ENCODE results near the gene DTD1.

Gene DTD1

DNA sequence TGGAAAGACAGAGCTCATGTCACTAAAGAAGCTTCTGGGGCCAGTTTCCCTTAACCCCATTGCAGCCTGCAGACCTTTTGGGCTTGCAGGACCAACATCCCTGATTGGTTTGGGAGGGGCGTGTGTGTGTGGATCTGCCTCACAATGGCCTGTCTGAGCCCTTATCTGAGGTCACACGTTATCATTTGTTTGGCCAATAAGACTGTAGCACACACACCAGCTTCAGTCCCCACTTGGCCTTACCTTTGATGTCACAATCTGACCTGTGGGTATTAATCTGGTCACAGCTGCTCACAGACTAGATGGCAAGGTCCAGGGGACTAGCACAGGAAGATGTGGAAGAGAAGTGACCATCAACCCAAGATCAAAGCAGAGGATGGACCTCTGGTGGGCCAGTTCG is 225.6 kb downstream of the DTD1 start, which contains the start of gene SCP2D1:
TSS of gene SCP2D1 (plus strand) at position 301 of the 400 bp plus-strand sequence. CDS start at position 334, 33 bp downstream.
- TF ChIP-seq, protein P1, sequence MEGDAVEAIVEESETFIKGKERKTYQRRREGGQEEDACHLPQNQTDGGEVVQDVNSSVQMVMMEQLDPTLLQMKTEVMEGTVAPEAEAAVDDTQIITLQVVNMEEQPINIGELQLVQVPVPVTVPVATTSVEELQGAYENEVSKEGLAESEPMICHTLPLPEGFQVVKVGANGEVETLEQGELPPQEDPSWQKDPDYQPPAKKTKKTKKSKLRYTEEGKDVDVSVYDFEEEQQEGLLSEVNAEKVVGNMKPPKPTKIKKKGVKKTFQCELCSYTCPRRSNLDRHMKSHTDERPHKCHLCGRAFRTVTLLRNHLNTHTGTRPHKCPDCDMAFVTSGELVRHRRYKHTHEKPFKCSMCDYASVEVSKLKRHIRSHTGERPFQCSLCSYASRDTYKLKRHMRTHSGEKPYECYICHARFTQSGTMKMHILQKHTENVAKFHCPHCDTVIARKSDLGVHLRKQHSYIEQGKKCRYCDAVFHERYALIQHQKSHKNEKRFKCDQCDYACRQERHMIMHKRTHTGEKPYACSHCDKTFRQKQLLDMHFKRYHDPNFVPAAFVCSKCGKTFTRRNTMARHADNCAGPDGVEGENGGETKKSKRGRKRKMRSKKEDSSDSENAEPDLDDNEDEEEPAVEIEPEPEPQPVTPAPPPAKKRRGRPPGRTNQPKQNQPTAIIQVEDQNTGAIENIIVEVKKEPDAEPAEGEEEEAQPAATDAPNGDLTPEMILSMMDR (IDR thresholded peaks at IDR 0.05; ENCODE audit: low read depth, low read length, poor library complexity, severe bottlenecking): no peak
- no peak for TF ChIP-seq EZH2phosphoT487 (IDR thresholded peaks at IDR 0.05; ENCODE audit: borderline replicate concordance, low read length)
- Histone ChIP-seq H3K27ac (ENCODE audit: low read depth, low read length) (no peak within 1 kb of the TSS), H3K9me3 (ENCODE audit: control insufficient read depth, insufficient read depth, low read length) (no peaks in the 10 kb centered on the region), H3K27me3 (ENCODE audit: control insufficient read depth, low read length) (no peaks in the 10 kb centered on the region), H3K4me3 (ENCODE audit: low read length) (no peak within 1 kb of the TSS), H3K9me2 (replicated peaks; ENCODE audit: control insufficient read depth, low read length) (no peaks in the 10 kb centered on the region), H3K4me2 (ENCODE audit: low read length) (no peak within 1 kb of the TSS), H3K79me2 (ENCODE audit: control insufficient read depth, low read length) (no peaks in the 10 kb centered on the region), H3F3A (ENCODE audit: control insufficient read depth, insufficient read depth) (no peaks in the 10 kb centered on the region), H3K4me1 (ENCODE audit: control insufficient read depth, low read length) (no peaks in the 10 kb centered on the region), H4K20me1 (ENCODE audit: control insufficient read depth, insufficient read depth, low read depth, low read length) (no peaks in the 10 kb centered on the region), H3K36me3 (ENCODE audit: control insufficient read depth, low read length) (no peaks in the 10 kb centered on the region)

DNA sequence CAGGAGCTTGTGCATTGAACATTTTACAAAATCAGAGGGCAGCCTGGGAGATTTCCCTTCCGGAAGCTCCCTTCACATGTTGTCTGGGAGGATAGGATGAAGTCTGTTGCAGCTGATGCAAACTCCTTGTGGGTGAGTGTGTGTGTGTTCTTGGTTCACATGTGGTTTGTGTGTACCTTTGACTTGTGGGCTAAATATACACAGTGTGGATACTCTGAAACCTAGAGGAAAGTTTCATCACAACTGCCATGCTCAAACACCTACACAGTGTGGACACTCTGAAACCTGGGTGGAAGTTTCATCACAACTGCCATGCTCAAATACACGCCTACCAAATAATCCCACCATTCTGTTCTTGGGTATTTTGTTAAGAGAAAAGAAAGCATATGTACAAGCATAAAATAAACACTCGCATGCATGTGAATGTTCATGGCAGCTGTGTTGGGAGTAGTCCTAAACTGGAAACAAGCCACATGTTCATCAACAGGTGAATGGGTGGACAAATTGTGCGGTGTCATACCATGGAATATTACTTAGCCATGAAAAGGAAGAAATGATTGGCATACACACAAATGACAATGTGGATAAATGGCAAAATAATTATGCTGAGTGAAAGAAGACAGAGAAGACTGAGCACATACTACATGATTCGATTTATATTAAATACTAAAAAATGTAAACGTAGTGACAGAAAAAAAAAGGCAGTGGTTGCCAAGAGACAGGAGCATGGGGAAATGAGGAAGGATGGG is 227.5 kb downstream of the DTD1 start:
- Histone ChIP-seq H3K79me2 (ENCODE audit: control insufficient read depth, low read length) (no peaks in the 10 kb centered on the region), H3K27me3 (ENCODE audit: control insufficient read depth, low read length) (no peaks in the 10 kb centered on the region), H3K9me2 (replicated peaks; ENCODE audit: control insufficient read depth, low read length) (no peaks in the 10 kb centered on the region), H3K9me3 (ENCODE audit: control insufficient read depth, insufficient read depth, low read length) (no peaks in the 10 kb centered on the region), H3K27ac (ENCODE audit: low read depth, low read length) (no peak overlapping the region), H3K4me3 (ENCODE audit: low read length) (no peak overlapping the region), H3K4me1 (ENCODE audit: control insufficient read depth, low read length) (no peaks in the 10 kb centered on the region), H3F3A (ENCODE audit: control insufficient read depth, insufficient read depth) (no peaks in the 10 kb centered on the region), H3K4me2 (ENCODE audit: low read length) (no peak overlapping the region), H4K20me1 (ENCODE audit: control insufficient read depth, insufficient read depth, low read depth, low read length) (no peaks in the 10 kb centered on the region), H3K36me3 (ENCODE audit: control insufficient read depth, low read length) (no peaks in the 10 kb centered on the region)
- no peak for TF ChIP-seq EZH2phosphoT487 (IDR thresholded peaks at IDR 0.05; ENCODE audit: borderline replicate concordance, low read length)
- TF ChIP-seq, protein P1 (IDR thresholded peaks at IDR 0.05; ENCODE audit: low read depth, low read length, poor library complexity, severe bottlenecking): no peak

All from DOHH2 (cell line).